Activated T-helper 9 cell treated with anti-CD3 and anti-CD28 coated beads, Interleukin-2, amount 50 U/mL, for 16 hours (primary cell): ENCODE results near the gene UNC79.

Experiments
- DNase-seq: peaks from one replicate; pipeline ENCODE4 v3.0.0-alpha.2; 2020; ENCODE audit warnings: low read depth

Gene UNC79

DNA sequence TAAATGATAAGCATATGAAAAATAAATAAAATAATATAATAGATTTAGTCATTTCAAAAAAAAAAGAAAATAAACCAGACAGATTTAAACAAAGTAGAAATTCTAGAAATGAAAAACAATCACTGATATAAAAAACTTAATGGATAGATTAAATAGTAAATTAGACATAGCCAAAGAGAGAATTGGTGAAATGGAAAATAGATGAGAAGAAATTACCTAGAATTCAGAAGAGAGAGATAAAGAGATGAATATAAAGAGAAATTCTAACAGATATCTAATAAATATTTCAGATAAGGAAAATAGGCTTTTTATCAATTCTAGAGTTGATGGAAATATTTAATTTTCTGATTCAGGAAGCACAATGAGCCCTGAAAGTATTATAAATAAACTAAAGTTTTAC, 234.4 kb downstream of the UNC79 start:
- no peak for DNase-seq

DNA sequence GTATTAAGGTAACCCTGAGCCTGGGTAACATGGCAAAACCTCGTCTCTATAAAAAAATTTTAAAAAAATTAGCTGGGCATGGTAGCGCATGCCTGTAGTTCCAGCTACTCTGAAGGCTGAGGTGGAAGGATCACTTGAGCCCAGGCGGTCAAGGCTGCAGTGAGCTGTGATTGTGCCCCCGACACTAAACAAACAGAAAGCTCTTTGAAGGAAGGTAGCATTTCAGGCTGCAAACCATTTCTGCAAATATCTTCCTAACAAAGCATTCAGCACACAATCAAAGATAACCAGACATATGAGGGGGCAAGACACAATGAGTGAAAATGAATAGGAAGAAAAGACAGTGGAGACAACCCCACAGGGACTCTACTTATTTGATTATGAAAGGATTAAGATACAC, 238.9 kb downstream of the UNC79 start:
- DNase-seq = no peak

DNA sequence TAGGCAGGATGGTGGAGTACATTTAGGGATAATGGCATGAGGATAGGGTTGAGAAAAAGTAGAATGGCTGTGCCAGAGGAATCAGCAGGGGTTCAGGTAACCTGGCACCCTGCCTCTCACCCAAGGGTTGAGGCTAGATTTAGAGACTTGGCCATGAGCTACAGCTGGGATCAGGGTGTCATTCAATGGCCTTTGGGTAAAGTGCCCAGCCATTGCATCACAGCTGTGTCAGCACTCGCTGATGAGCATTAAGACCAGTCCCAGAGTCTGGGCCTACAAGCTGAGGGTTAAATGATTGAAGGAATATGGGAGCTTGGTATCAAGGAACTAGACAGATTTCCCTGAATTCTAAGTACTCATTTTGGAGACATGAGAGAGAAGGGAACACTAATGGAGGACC, 243.6 kb downstream of the UNC79 start:
- no peak for DNase-seq

DNA sequence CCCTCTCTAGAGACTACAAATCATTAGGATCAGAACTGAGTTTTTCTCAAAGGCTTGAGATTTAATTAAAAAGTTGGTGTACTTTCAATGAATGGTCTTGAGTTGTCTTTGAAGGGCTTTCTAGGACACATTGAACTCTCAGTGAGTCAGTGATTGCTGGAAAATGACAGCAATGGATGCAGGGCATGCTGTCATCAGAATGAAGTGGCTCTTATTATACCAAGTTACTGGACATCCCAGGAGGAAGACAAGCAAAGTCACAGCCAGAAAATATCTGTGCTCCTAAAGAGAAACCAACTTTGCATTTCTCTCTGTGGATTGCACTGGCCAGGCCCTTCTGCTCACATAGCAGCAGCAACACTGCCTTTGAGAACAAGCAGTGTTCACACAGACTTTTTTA, 244.9 kb downstream of the UNC79 start:
- DNase-seq = no peak

GRCh38 chr14:93676416-93676958, 245.7 kb downstream of the UNC79 start:
- DNase-seq = no peak

GRCh38 chr14:93682459-93682858, 251.7 kb downstream of the UNC79 start:
- no peak for DNase-seq

- DNase-seq = no peak
These were observed 252.5 kb downstream of the UNC79 start for GRCh38 chr14:93683226-93683625.

DNA sequence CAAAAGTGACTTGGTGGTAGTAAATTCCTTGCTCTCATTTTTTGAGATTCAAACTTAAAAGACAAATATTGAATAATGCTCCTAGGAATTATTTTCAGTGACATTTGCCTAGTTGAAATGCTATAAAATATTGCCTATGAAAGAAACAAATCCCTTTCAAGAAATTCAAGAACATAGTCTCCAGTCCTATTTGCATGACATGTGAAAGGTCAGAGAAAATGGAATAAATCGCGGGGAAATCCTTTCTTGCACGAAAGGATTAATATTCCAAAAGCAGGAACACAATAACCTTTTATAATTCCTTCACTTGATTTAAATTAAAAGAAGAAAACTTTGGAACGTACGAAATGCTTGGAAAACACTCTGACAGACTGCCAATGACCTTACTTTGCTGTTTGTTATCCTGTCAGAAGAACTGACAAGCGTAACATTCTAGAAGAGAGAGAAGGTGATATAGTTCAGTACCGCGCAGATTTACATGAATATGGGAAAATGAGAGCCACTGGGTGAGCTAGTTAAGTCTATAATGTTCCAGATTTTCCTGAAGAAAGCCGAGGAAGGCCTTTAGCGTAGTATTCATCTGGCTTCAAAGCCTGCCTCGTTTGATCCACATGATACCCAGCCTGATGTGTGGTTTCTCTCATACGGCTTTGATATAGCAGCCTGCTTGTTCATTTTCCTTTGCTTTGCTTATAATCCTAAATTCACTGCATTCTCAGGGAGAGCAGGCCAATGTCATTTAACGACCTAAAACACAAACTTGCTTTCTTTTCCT, 254.6 kb downstream of the UNC79 start:
- DNase-seq = no peak

DNA sequence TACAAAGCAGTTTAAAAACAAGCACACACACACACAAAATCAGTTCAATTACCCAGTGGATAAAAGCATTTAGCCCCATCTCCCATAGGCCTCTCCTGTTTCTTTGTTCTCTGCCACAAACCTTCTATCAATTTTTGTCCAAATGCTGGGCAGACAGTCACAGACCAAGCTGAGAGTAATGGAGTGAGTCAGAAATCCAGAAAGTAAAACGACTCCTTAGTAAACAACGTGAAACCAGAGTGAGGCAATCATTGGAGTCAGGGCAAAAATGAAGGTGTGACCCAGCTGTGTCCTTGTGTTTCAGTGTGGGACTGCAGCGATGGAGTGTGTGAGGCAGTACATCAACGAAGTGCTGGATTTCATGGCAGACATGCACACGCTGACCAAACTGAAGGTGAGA, 255.5 kb downstream of the UNC79 start:
- DNase-seq = no peak

GRCh38 chr14:93688239-93688666, 257.5 kb downstream of the UNC79 start:
- DNase-seq = no peak

- no peak for DNase-seq
These were observed 258.1 kb downstream of the UNC79 start for GRCh38 chr14:93688820-93689219.

GRCh38 chr14:93690146-93690545, 259.4 kb downstream of the UNC79 start:
- no peak for DNase-seq

GRCh38 chr14:93691042-93691780, 260.5 kb downstream of the UNC79 start:
- DNase-seq = no peak

DNA sequence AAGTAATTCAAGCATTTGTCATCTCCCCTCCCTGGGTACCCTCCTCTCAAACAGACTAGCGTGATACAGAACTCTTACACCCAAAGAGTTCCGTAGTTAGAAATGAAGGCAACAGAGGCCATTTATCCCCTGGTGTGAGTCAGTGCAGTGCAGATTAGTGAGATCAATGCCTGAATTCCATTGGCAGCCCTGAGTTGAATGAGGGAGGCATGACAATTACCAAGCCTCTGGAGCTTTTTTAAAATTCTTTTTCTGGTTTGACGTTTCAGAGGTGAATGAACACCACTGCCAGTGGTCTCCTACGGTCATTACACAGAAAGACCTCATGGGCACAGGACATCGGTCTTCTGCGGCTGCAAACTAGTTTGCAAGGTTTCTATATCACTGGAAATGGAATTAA, 263.2 kb downstream of the UNC79 start:
- no peak for DNase-seq

DNA sequence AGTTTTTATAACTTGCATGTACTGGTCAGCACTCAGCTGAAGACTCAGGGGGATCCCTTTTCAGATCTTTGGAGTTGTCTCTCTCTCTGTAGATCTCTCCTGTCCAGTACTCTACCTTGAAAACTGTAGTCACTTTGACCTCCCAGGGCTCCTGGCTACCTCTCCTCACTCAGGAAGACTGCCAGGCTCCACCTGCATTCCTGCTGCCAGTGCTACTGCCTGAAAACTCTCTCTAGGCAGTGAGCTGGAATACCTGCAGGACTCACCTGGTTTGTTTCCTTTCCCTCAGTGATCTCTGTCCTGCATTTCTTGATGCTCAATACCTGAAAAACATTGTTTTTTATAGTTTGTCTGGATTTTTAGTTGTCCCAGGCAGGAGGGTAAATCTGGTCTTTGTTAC, 270.2 kb downstream of the UNC79 start:
- no peak for DNase-seq

DNA sequence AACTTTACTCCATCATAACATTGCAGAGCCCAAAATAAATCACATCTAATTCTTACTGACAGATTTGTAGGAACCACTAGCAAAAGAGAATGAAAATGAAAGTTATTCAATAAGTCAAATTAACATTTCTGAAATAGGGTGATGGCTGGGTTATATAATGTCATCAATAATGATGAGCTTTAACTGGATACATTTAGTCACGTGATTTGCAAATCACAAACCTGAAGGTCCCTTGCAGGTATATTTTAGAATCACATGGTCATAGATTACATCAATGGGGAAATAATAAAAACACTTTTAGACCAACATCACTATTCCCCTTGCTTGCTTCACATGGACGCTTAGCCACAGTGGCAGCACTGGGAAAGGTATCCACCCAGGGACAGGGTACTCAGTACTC, 270.8 kb downstream of the UNC79 start:
- DNase-seq = no peak

DNA sequence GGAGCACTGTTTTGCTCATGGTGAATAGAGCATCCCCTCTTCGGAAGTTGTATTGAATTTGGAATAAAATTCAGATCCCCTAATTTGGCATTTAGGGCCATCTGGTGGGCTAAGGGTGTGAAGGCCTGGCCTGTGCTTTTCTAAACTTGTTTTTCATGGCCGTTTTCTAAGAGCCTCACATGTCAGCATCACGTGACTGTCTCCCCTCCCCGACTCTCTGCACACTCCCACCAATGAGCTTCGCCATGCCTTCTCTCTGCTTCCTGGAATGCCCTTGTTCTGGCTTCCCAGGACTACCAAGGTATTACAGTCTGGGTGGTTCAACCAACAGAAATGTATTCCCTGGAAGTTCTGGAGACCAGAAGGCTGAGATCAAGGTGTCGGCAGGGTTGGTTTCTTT, 272.2 kb downstream of the UNC79 start:
- DNase-seq = no peak

- DNase-seq = no peak
These were observed 273.2 kb downstream of the UNC79 start for GRCh38 chr14:93703941-93704340.

DNA sequence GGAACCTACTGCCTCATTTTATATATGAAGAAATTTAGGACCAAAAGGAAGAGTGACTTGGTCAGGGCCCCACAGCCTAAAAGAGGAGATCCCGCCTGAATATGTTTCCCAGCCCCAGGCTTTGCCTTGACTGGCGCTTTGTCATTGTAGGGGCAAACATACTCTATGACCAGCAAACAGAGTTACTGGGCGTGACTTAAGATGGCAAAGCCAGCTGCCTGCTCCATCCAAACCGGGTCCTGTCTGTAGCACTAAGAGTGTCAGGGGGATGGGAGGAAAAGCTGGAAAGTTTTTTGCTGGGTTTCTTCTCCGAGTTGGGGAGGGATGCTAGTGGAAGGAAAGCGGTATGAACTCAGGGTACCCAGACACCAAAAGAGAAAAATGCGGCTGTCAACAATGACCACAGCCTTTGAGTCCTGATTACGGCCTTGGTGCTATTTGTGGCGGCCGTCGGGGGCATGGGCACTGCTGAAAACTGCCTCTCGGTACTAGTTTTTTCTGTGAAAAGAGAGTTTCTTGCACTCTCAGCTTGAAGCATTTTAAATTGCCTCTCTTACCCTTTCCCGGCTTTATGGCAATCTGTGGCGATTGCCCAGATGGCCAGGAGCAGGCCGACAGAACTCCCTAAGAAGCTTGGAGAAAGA, 274.9 kb downstream of the UNC79 start:
- no peak for DNase-seq

GRCh38 chr14:93706360-93706955, 275.7 kb downstream of the UNC79 start:
- DNase-seq = no peak

DNA sequence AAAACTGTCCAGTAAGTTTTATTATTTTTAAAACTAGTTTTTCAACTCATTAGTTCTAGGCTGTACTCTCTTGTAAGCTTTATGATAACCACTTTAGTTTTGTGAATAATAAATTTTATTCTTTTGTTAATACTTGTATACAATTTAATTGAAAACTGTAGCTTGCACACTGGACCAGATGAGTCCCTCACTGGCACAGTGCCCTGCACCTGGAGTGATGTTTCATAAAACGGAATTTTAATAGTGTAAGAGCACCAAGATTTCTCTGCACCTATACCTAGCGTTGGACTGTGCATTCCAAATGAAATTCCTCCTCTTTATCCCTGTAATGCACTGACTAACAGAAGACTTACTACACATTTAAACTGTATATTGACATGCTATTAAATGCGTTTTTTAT, 276.7 kb downstream of the UNC79 start:
- no peak for DNase-seq

DNA sequence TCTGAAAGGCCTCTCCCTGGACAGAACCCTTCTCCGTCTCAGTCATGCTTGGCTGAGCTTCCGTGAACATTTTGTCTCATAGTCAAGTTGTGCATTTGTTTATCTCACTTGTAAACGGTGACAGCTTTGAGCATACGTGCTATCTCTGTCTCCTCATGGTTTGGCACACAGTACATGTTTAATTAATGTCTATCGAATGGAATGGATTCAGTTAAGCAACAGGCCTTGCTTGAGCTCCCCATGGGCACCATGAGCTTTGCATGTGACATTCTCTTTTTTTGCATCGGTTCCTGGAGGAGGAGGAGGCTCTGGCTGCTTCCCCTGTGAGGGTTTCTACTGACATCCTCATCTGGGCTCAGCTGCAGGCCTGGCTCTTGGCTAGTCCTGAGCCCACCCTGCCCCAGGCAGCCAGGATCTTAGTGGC, 277.6 kb downstream of the UNC79 start:
- DNase-seq = no peak
